Caco-2 (cell line): ENCODE measurements around the gene PCDHB5. TPM values are rescaled to one million over a fixed set of nuclear protein-coding genes. Genes with fewer than 3 reads are reported as not detected.
"Not testable (repeated sequence)": the region's sequence is repeated elsewhere in the genome, so short reads cannot be mapped to it uniquely, and the experiment has no call there.

Source experiments
- BruUV-seq: library from RNA; stranded (reverse); fragments of 400-500 nt; replicated peaks from 2 replicates; lab custom pipeline; 2021; lab: Mats Ljungman, UMichigan
- CTCF ChIA-PET: fragments of 300-600 bp; sonication (Branson Sonifier 250); formaldehyde crosslinking; loops from one replicate; lab custom pipeline; 2022; ENCODE audit warnings: antibody characterized with exemption; lab: Charles Lee
- POLR2A ChIA-PET: fragments of 300-600 bp; sonication (Branson Sonifier 250); formaldehyde crosslinking; loops from one replicate; lab custom pipeline; 2022; ENCODE audit warnings: antibody characterized with exemption; lab: Charles Lee
- DNase-seq, 2 experiments: peaks; one replicate each; pipeline versions ENCODE4 v3.0.0 to v3.0.0-alpha.2; 2020 to 2022
- H3K27me3 ChIP-seq: replicated peaks from 2 replicates; pipeline ENCODE4 v1.6.0; 2011; ENCODE audit warnings: low read length; ENCODE audit not compliant: control insufficient read depth, insufficient read depth
- H3K36me3 ChIP-seq: 2 replicates; pipeline ENCODE4 v1.5.1; 2011; ENCODE audit warnings: low read length; ENCODE audit not compliant: control insufficient read depth, insufficient read depth
- H3K4me1 ChIP-seq: fragments of 250-450 bp; sonication (Bioruptor Pico); 2 replicates; pipeline ENCODE4 v1.5.1; 2020; ENCODE audit warnings: mild to moderate bottlenecking
- H3K4me3 ChIP-seq: 2 replicates; pipeline ENCODE4 v1.5.1; 2011; ENCODE audit warnings: low read depth, mild to moderate bottlenecking, control low read depth, low read length
- H3K9me3 ChIP-seq: fragments of 250-450 bp; sonication (Bioruptor Pico); 2 replicates; pipeline ENCODE4 v1.5.1; 2020; ENCODE audit warnings: mild to moderate bottlenecking, moderate library complexity
- H3K27ac Mint-ChIP-seq: one replicate; pipeline ENCODE4 v1.8.0; 2022; ENCODE audit warnings: mixed read lengths; ENCODE audit not compliant: unreplicated experiment
- H3K27me3 Mint-ChIP-seq: one replicate; pipeline ENCODE4 v1.8.0; 2022; ENCODE audit warnings: mixed read lengths; ENCODE audit not compliant: insufficient read depth, unreplicated experiment
- H3K36me3 Mint-ChIP-seq: one replicate; pipeline ENCODE4 v1.8.0; 2022; ENCODE audit warnings: mild to moderate bottlenecking, mixed read lengths; ENCODE audit not compliant: insufficient read depth, unreplicated experiment
- H3K4me1 Mint-ChIP-seq: one replicate; pipeline ENCODE4 v1.8.0; 2022; ENCODE audit warnings: low read depth, mixed read lengths; ENCODE audit not compliant: unreplicated experiment
- H3K4me3 Mint-ChIP-seq: one replicate; pipeline ENCODE4 v1.8.0; 2022; ENCODE audit warnings: mild to moderate bottlenecking, moderate library complexity, mixed read lengths; ENCODE audit not compliant: unreplicated experiment
- H3K9me3 Mint-ChIP-seq: one replicate; pipeline ENCODE4 v1.8.0; 2022; ENCODE audit warnings: mixed read lengths; ENCODE audit not compliant: unreplicated experiment
- CTCF ChIP-seq, 2 experiments: fragments of 200-600 bp in 1 of 2; IDR thresholded peaks; 1 replicate in 1 of 2; 2 replicates in 1 of 2; pipeline versions ENCODE4 v1.5.1 to v1.8.0; 2011 to 2022; ENCODE audit warnings: antibody characterized with exemption in 1 of 2, control low read depth in 1 of 2, inconsistent platforms in 1 of 2, low read depth in 1 of 2, low read length in 1 of 2, mild to moderate bottlenecking in 1 of 2, moderate library complexity in 1 of 2; ENCODE audit not compliant: insufficient read depth in 1 of 2, severe bottlenecking in 1 of 2, unreplicated experiment in 1 of 2
- intact Hi-C: fragments of 100-400 bp; cut with micrococcal nuclease; formaldehyde crosslinking; loops from one replicate; pipeline ENCODE4 v1.10.0; 2022; ENCODE audit not compliant: unreplicated experiment
- total RNA-seq: library from RNA; stranded (reverse); gene quantifications from 2 replicates; pipeline ENCODE4 v1.2.3, GENCODE V29; 2022

The PCDHB5 gene
- total RNA-seq, 1 experiment from 2014 or later, result not detected

- no peak for DNase-seq
- Mint-ChIP-seq H3K36me3 (no peaks in the 10 kb centered on the region), H3K9me3 (peaks cover 10% of the 10 kb centered on the region), H3K27me3 (no peaks in the 10 kb centered on the region), H3K4me3 (no peak overlapping the region), H3K27ac (no peak overlapping the region), H3K4me1 (no peaks in the 10 kb centered on the region)
- Histone ChIP-seq H3K4me1 (no peaks in the 10 kb centered on the region), H3K4me3 (no peak overlapping the region), H3K36me3 (no peaks in the 10 kb centered on the region), H3K9me3 (no peaks in the 10 kb centered on the region), H3K27me3 (no peaks in the 10 kb centered on the region)
- intact Hi-C loops, result no loop called here
- ChIA-PET CTCF (no interaction called here), POLR2A (no interaction called here)
- BruUV-seq, result no TSS peak
- no peak for TF ChIP-seq CTCF (IDR thresholded peaks at IDR 0.05; ENCODE audit: insufficient read depth in 1 of 2, low read depth in 1 of 2, low read length in 1 of 2, severe bottlenecking in 1 of 2, unreplicated experiment in 1 of 2)
Observed at GRCh38 chr5:141121985-141122384, 13.0 kb upstream of the PCDHB5 start.

- H3K4me3 Mint-ChIP-seq, BruUV-seq, CTCF ChIA-PET, intact Hi-C loops, H3K9me3 Mint-ChIP-seq, H3K27me3 Mint-ChIP-seq, H3K4me3 ChIP-seq, POLR2A ChIA-PET, DNase-seq, H3K36me3 ChIP-seq, H3K4me1 ChIP-seq, H3K27ac Mint-ChIP-seq, H3K9me3 ChIP-seq, H3K27me3 ChIP-seq, H3K4me1 Mint-ChIP-seq, H3K36me3 Mint-ChIP-seq: not testable (repeated sequence)
Observed at GRCh38 chr5:141123396-141124135, 11.4 kb upstream of the PCDHB5 start.

- Histone ChIP-seq H3K36me3 (no peaks in the 10 kb centered on the region), H3K9me3 (no peaks in the 10 kb centered on the region), H3K4me1 (no peaks in the 10 kb centered on the region), H3K4me3 (no peak overlapping the region), H3K27me3 (no peaks in the 10 kb centered on the region)
- no peak for DNase-seq
- H3K4me1 Mint-ChIP-seq, result no peaks in the 10 kb centered on the region
- no TSS peak for BruUV-seq
- no peaks in the 10 kb centered on the region for H3K27me3 Mint-ChIP-seq
- no peak for TF ChIP-seq CTCF (IDR thresholded peaks at IDR 0.05; ENCODE audit: insufficient read depth in 1 of 2, low read depth in 1 of 2, low read length in 1 of 2, severe bottlenecking in 1 of 2, unreplicated experiment in 1 of 2)
- H3K36me3 Mint-ChIP-seq, result no peaks in the 10 kb centered on the region
- H3K27ac Mint-ChIP-seq, result no peak overlapping the region
- ChIA-PET CTCF (no interaction called here), POLR2A (no interaction called here)
- H3K4me3 Mint-ChIP-seq, result no peak overlapping the region
- intact Hi-C loops, result no loop called here
- peaks cover 8% of the 10 kb centered on the region for H3K9me3 Mint-ChIP-seq
Observed at GRCh38 chr5:141127305-141127704, 7.7 kb upstream of the PCDHB5 start.
